Neural progenitor cell (in vitro differentiated cells): ENCODE results near the gene COL24A1.

ENCODE experiments used
- CTCF ChIP-seq: fragments of 200-600 bp; sonication (generic); IDR thresholded peaks from 2 replicates; pipeline ENCODE4 v1.5.1; 2017; ENCODE audit warnings: antibody characterized with exemption, mild to moderate bottlenecking
- EZH2phosphoT487 ChIP-seq: fragments of 200-600 bp; sonication (generic); IDR thresholded peaks from 2 replicates; pipeline ENCODE4 v1.6.1; 2017; ENCODE audit warnings: antibody characterized with exemption

GRCh38 chr1:86100401-86100800 is 56.2 kb downstream of the COL24A1 start:
- no peak for TF ChIP-seq CTCF
- no peak for TF ChIP-seq EZH2phosphoT487
